Measurements from ENCODE around the gene CRABP1. TPM values are rescaled to one million over a fixed set of nuclear protein-coding genes. Genes with fewer than 3 reads are reported as not detected.

CRABP1 gene
- total and polyA plus RNA-seq, 4 donors: 1.1 TPM; not detected in 3

DNA sequence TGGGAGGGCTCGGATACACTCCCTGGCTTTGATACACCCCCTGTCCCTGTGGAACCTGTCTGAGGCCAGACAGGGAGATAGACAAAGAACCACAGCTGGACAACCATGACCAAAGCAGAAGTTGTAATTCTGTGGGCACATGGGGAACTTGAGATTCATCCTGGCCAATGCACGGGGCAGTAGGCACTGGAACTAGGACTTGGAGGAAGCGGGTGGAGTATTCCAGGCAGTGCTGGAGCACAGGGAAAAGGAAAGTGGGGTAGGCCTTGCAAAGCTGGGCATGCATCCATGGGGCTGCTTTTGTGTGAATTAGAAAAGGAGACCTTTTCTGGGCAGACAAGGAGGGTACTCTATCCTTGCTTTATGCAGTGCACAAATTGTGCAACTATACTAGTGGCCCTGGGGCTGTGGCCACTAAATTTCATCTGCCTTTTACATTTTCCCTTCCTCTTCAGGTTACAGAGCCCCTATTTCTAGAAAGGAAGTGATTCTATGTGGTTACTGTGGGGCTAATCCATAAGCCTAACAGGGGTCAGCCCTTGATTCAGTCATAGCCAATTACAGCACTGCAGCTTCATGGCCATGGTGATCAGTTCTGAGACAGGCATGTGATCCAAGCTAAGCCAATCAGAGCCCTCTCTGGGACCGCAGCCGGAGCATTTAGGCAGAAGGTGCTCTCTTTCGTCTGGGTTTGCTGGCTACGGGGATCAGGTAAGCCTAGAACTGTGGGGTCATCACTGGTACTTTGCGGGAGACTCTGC, 21.0 kb downstream of the CRABP1 start:
- peaks cover 0 to 11% (median 0%) of the 10 kb centered on the region in 5 donors for H3K4me1 ChIP-seq (ENCODE audit: control insufficient read depth in 5 of 5, insufficient read depth in 5 of 5, low read length in 5 of 5)
- H3K27ac ChIP-seq (ENCODE audit: low read depth in 1 of 2, low read length in 1 of 2): no peak overlapping the region
- no peak overlapping the region for H3K4me3 ChIP-seq
- H3K9me3 ChIP-seq (ENCODE audit: control insufficient read depth in 4 of 4, insufficient read depth in 3 of 4, low read length in 3 of 4): no peaks in the 10 kb centered on the region
- no peak overlapping the region for H3K9ac ChIP-seq (ENCODE audit: insufficient read depth in 1 of 2, low read length in 2 of 2)
- TF ChIP-seq, protein P1, sequence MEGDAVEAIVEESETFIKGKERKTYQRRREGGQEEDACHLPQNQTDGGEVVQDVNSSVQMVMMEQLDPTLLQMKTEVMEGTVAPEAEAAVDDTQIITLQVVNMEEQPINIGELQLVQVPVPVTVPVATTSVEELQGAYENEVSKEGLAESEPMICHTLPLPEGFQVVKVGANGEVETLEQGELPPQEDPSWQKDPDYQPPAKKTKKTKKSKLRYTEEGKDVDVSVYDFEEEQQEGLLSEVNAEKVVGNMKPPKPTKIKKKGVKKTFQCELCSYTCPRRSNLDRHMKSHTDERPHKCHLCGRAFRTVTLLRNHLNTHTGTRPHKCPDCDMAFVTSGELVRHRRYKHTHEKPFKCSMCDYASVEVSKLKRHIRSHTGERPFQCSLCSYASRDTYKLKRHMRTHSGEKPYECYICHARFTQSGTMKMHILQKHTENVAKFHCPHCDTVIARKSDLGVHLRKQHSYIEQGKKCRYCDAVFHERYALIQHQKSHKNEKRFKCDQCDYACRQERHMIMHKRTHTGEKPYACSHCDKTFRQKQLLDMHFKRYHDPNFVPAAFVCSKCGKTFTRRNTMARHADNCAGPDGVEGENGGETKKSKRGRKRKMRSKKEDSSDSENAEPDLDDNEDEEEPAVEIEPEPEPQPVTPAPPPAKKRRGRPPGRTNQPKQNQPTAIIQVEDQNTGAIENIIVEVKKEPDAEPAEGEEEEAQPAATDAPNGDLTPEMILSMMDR (IDR thresholded peaks at IDR 0.05; ENCODE audit: control extremely low read depth, extremely low read depth): no peak
- no peaks in the 10 kb centered on the region for H3K36me3 ChIP-seq (ENCODE audit: control insufficient read depth in 4 of 4, insufficient read depth in 4 of 4, low read length in 4 of 4)
- H3K27me3 ChIP-seq (ENCODE audit: control insufficient read depth in 3 of 3, insufficient read depth in 3 of 3, low read length in 2 of 3): no peaks in the 10 kb centered on the region
- WGBS, 2 donors: 81% methylated on average over 8 of the region's 8 CpGs
- no peak for DNase-seq
- ATAC-seq (ENCODE audit: insufficient read depth, low FRiP score): no peak

DNA sequence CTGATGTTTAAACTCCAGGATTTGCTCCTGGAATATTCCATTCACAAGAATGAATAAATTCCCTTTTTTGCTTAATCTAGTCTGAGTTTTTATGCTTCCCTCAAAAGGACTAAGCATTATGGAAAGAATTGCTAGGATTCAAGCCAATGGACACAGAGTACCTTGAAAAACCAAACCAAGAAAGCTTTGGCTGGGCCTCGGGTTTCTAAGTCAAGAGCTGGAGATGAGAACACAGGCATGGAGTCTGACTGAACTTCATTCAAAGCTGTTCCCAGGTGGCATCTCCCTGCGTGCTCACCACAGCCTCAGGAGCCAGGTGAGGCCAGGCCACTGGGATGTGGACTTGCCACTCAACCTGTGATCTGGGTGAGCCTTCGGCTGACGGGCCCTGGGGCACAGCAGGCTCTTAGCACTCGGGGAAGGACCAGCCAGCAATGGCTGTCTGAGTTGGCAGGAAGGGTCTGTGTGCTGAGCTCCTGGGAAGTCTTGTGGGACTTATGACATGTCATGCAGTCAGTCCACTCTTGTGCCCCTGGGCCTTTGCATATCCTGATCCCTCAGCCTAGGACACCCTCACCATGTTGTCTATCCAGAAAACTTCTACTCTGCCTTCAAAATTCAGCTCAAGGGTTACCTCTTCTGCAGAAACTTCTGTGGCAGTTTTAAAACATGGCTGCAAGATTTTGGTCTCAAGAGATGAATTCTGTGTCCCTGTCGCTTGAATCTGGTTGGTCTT, 21.8 kb downstream of the CRABP1 start:
- ATAC-seq (ENCODE audit: insufficient read depth, low FRiP score) (no peak), DNase-seq (no peak)
- peaks cover 0 to 11% (median 0%) of the 10 kb centered on the region in 5 donors for H3K4me1 ChIP-seq (ENCODE audit: control insufficient read depth in 5 of 5, insufficient read depth in 5 of 5, low read length in 5 of 5)
- H3K9me3 ChIP-seq (ENCODE audit: control insufficient read depth in 4 of 4, insufficient read depth in 3 of 4, low read length in 3 of 4): no peaks in the 10 kb centered on the region
- WGBS, 2 donors: 94% methylated on average over 6 of the region's 6 CpGs
- no peak overlapping the region for H3K9ac ChIP-seq (ENCODE audit: insufficient read depth in 1 of 2, low read length in 2 of 2)
- H3K27me3 ChIP-seq (ENCODE audit: control insufficient read depth in 3 of 3, insufficient read depth in 3 of 3, low read length in 2 of 3): no peaks in the 10 kb centered on the region
- TF ChIP-seq, protein P1 (IDR thresholded peaks at IDR 0.05; ENCODE audit: control extremely low read depth, extremely low read depth): no peak
- no peak overlapping the region for H3K27ac ChIP-seq (ENCODE audit: low read depth in 1 of 2, low read length in 1 of 2)
- H3K36me3 ChIP-seq (ENCODE audit: control insufficient read depth in 4 of 4, insufficient read depth in 4 of 4, low read length in 4 of 4): no peaks in the 10 kb centered on the region
- no peak overlapping the region for H3K4me3 ChIP-seq

DNA sequence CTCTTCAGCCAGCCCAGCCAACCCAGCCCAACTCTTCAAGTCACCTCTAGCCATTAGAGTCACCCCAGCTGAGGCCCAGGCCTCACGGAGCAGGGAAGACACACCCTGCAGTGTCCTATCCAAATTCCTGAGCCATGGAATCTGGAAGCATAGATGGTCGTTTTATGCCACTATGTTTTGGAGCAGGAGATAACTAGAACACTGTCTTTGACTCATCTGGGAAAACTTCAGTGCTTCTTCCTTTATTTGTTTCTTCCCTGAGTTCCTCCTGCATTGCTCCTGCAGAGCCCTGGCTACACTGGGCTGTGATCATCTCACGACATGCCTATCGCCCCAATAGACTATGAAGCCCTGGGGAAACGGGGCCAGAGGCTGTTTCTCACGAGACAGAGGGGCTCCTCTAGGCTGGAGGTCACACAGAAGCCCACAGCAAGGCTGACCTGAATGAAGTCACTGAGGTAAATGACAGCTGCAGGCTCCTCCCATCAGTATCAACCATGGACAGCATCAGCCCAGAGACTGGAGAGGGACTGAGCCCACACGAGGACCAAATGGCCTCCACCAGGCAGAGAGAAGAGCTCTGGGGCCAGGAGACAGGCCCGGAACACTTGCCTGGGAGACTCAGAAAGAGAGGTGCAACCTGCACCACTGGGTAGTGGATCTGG, 22.7 kb downstream of the CRABP1 start:
- 78 to 85% methylated on average over 8 of the region's 8 CpGs for WGBS, 2 donors
- Histone ChIP-seq H3K9ac (ENCODE audit: insufficient read depth in 1 of 2, low read length in 2 of 2) (no peak overlapping the region), H3K27ac (ENCODE audit: low read depth in 1 of 2, low read length in 1 of 2) (no peak overlapping the region), H3K27me3 (ENCODE audit: control insufficient read depth in 3 of 3, insufficient read depth in 3 of 3, low read length in 2 of 3) (no peaks in the 10 kb centered on the region), H3K36me3 (ENCODE audit: control insufficient read depth in 4 of 4, insufficient read depth in 4 of 4, low read length in 4 of 4) (no peaks in the 10 kb centered on the region), H3K4me3 (no peak overlapping the region), H3K4me1 (ENCODE audit: control insufficient read depth in 5 of 5, insufficient read depth in 5 of 5, low read length in 5 of 5) (peaks cover 0 to 11% (median 0%) of the 10 kb centered on the region in 5 donors), H3K9me3 (ENCODE audit: control insufficient read depth in 4 of 4, insufficient read depth in 3 of 4, low read length in 3 of 4) (no peaks in the 10 kb centered on the region)
- DNase-seq (no peak), ATAC-seq (ENCODE audit: insufficient read depth, low FRiP score) (no peak)
- TF ChIP-seq, protein P1 (IDR thresholded peaks at IDR 0.05; ENCODE audit: control extremely low read depth, extremely low read depth): no peak
